ENCODE results near the gene RIOK3. TPM values are rescaled to one million over a fixed set of nuclear protein-coding genes. Genes with fewer than 3 reads are reported as not detected.
"Not testable (repeated sequence)": the region's sequence is repeated elsewhere in the genome, so short reads cannot be mapped to it uniquely, and the experiment has no call there.

RIOK3 gene
- total RNA-seq, 1 donor from 2014 or later, result 73.4 TPM

DNA sequence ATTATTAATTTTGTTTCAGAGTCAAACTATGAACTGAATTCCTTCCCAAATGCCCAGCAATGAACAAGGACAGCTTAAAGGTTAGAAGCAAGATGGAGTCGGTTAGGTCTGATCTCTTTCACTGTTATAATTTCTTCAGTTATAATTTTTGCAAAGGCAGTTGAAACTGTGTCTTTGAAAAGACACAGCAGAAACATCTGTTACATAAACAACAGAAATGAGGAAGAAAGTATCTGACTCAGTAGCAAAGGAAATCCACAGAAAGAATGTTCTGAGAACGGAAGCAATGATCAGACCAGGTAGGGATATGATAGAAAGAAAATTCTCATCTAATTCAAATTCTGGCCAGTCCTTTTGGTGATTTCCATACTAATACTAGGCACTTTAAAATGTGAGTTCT, 45.0 kb downstream of the RIOK3 start:
- DNase-seq (ENCODE audit: low spot score), result no peak

DNA sequence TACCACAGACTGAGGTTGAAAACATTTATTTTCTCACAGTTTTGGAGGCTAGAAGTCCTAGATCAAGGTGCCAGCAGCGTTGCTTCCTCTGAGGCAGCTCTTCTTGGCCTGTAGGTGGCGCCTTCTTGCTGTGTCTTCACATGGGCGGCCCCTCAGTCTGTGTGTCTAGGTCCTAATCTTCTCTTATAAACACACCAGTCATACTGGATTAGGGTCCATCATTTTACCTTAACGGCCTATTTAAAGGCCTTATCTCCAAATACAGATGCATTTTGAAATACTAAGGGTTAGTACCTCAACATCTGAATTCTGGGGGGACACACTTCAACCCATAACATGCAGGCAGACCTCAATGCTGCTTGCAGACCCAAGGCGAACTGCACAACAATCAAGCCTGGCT, 45.8 kb downstream of the RIOK3 start:
- peak; percentile 57 for DNase-seq (ENCODE audit: low spot score)

DNA sequence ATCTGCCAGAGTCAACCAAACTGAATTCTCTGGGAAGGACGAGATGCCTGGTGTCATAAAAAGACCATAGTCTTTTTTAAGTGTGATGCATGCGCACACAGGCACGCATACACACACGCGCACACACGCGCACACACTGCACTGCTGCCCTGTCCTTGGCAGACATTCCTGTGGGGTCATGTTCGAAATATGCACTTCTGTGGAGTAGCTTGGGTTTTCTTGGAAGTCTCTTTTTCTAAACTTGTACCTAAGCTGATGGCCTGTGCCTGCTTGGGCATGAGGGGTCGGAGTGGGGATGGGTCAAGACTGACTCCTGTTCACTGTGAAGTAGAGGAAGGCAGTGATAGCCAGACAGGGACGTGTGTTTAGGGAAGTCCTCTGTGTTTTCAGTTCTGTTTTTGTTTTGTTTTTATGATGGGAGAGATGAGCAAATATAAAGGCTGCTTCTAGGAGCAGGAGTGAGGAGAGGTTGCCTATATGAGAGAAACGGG, 46.2 kb downstream of the RIOK3 start:
- DNase-seq (ENCODE audit: low spot score), result no peak

DNA sequence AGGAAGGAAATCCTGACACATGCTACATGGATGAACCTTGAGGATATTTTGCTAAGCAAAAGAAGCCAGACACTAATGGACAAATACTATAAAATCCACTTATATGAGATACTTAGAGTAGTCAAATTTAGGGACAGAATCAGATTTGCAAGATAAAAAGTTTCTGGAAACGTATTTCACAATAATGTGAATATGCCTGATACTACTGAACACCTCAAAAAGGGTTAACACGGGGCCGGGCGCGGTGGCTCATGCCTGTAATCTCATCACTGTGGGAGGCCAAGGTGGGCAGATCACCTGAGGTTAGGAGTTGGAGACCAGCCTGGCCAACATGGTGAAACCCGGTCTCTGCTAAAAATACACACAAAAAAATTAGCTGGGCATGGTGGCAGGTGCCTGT, 48.5 kb downstream of the RIOK3 start:
- DNase-seq (ENCODE audit: low spot score), result no peak

DNA sequence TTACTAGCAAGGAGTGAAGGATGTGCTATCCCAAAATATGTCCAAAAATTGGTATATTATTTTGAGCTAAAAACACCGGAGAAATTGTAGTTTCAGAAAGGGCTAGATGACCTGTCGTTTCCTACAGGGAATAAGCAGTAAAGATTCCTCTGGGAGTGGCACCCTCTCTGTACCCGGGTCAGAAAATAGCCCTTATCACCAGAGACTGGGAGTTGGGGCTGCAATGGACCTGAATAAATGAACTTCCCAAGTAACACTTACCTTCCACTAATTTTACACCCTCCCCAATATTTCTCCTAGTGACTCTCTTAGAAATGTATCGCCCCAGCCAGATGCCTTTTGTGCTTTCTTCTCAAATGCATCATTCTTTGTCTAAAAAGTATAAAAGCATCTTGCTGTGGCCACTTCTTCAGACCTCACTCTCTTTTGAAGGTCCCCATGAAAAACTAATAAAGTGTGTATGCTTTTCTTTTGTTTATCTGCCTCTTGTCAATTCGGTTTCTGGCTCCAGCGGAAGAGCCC, 49.5 kb downstream of the RIOK3 start:
- no peak for DNase-seq (ENCODE audit: low spot score)

DNA sequence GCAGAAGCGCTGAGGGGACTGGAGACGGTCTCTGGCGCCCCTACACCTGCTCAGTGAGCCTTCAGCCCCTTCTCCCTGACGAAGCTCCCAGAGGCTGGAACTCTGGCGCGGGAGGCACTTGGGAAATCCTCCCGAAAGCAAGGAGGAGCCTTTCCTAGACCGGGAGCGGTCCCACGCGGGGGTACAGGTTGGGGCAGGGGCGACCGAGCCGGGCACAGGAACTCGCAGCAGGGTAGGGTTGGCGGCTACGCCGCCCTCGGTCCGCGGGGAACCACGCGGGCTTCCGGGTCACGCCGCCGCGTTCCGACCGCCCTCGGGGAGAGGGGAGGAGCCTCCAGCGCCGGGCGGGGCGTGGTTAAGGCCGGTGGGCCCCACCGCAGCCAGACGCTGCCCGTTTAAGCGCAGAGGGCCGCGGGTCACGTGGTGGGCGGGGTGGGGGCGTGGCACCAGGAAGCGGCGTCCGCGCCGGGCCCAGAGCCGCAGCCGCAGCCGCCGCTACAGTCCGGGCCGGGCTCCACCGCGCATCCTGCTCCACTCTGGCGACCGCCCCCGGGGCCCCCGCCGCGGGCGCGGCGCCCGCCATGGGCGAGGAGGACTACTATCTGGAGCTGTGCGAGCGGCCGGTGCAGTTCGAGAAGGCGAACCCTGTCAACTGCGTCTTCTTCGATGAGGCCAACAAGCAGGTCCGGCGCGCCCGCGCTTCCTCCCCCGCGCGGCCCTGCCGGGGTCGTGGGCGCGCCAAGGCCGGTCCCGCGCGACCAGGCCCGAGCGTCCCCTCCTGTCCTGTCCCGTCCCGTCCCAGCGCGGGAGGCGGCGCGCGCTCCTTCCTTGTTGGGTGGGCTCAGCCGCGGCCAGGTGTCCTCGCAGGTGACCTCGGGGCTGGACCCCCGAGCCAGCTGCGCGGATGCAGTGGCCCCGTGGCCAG, 50.2 kb downstream of the RIOK3 start, which contains the start of gene RMC1:
Gene RMC1, plus strand, starts transcription at position 474 of the 925 bp plus-strand sequence. Its CDS starts 108 bp downstream, at position 582.
- peak; percentile 98 for DNase-seq (ENCODE audit: low spot score)

DNA sequence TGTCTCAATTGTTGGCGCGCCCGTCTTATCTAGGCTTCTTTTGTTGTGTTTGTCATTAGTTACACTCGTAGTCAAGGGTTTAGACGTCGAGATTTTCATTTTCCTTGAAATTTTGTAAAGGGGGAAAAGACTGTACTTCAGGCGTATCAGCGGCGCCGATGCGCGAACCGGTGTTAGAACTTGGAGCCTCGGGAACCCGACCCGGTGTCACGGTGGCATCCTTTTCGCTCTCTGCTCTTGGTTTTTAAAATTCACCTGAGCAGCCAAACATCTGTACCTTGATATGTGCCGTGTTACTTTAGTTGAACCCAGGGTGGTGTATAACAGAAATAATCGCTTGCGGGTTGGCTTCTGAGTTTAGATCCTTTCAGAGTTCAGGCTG, 50.9 kb downstream of the RIOK3 start:
- no peak for DNase-seq (ENCODE audit: low spot score)

DNA sequence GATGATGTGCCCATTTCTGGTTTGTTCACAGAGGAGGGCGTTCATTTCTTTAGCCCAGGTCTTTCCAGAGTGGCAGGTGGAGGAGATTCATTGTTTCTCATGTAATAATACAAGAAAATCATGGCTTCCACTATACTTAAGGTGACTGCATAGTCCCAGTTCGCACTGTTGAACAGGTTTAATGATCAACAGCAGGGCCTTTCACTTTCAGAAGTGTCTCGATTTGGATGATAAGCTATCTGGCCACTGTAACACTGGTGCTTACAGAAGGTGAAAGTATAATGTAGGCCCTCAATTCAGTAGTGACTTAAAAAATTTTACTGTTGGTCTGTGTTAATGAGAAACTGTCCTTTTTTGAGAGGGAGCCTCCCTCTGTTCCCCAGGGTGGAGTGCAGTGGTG, 51.6 kb downstream of the RIOK3 start:
- no peak for DNase-seq (ENCODE audit: low spot score)

DNA sequence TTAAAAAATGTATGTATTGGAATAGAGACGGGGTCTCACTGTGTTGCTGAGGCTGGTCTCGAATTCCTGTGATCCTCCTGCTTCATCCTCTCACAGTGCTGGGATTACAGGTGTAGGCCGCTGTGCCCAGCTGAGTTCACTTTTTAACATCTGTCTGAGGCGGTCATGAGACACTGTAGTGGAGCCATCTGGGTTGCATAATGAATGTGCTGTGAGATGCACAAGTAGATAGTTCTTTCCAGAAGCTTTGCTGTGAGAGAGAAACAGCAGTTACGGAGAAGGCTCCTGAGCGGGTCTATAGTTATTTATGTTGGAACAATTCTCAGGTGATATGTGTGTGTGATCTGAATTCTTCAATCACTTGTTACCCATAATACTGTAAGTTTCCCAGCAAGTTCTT, 53.3 kb downstream of the RIOK3 start:
- no peak for DNase-seq (ENCODE audit: low spot score)

DNA sequence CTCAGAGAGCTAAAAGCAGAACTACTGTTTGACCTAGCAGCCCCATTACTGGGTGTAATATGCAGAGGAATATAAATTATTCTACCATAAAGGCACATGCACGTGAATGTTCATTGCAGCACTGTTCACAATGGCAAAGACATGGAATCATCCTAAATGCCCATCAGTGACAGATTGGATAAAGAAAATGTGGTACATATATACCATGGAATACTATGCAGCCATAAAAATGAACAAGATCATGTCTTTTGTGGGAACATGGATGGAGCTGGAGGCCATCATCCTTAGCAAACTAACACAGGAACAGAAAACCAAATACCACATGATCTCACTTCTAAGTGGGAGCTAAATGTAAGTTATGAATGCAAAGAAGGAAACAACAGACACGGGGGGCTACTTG, 57.8 kb downstream of the RIOK3 start:
- not testable (repeated sequence) for DNase-seq (ENCODE audit: low spot score)

DNA sequence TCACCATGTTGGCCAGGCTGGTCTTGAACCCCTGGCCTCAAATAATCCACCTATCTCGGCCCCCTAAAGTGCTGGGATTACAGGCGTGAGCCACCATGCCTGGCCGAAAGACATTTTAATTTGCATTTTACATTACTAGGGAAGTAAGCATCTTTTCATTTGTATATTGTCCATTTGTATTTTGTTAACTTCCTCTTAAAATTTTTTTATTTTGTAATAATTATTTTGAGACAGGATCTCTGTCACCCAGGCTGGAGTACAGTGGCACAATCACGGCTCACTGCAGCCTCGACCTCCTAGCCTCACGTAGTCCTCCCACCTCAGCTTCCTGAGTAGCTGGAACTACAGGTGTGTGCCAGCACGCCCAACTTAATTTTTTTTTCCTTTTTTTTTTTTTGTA, 59.1 kb downstream of the RIOK3 start:
- not testable (repeated sequence) for DNase-seq (ENCODE audit: low spot score)

DNA sequence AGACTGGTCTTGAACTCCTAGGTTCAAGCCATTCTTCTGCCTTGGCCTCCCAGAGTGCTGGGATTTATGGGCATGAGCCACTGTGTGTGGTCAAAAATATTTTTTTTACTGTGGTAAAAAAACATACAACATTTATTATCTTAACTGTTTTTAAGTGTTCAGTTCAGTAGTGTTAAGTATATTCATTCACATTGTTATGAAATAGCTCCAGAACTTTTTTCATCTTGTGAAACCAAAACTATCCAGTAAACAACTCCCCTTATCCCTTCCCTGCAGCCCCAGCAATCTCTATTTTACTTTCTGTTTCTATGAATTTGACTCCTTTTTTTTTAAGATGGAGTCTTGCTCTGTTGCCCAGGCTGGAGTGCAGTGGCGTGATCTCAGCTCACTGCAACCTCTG, 59.6 kb downstream of the RIOK3 start:
- DNase-seq (ENCODE audit: low spot score), result no peak

DNA sequence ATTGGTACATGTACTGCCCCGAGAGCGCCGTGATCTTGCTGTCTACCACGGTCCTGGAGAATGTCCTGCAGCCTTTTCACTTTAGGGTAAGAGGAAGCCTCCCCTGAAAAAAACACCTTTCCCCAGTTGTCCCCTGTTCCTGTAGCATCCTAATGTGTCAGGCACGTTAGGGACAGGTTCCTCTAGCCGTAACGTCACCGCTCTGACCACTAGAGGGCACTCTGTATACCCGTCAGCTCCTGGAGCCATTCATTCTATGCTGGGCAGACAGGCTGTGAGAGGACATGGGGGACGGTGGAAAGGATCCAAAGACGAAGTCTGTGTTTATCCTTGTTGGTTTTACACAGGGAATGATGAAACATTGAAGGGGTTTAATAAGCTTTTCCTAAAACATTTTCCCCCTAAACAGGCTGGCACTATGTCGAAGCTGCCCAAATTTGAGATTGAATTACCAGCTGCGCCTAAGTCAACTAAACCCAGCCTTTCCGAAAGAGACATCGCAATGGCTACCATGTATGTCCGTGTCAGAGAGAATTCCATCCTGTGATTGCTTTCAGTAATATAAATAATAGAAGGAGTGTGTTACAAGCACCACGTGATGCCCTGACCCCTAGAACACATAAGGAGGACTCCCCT, 62.9 kb downstream of the RIOK3 start:
- peak; percentile 82 for DNase-seq (ENCODE audit: low spot score)

DNA sequence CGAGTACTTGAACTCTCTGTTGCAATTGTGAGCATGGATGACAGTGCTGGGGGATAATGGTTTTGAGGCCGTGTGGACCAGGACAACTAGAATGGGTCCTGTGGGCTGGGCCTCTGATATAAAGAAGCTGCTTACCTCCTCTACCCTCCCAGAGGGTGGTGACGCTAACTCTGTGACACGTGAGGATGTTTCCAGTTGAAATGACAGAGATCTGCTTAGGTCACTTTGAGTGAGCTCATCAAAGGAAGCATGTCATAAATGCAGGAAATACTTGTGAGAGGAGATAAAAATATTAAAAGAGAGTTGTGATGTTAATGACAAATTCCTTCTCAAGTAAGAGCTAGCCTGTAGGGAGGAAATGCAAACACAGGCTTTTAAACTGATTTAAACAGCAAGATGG, 66.6 kb downstream of the RIOK3 start:
- DNase-seq (ENCODE audit: low spot score), result no peak

DNA sequence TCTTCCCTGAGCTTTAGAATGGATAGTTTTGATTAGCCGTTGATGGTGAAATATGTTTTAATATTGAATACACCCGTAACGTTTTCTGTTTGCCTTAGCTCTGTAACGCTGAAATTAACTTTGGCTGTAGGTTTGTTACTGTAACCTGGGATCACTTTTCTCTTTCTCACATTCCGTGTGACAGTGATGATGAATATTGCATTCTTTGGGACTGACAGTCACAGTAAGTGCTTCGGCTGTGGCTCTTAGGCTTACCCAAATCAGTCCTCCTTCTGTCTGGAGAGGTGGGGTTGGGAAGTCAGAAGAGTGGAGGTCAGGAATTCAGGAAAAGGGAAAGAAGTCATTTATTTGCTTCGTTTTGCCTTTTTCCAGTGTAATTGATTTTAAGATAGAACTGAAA, 68.2 kb downstream of the RIOK3 start:
- DNase-seq (ENCODE audit: low spot score), result no peak

DNA sequence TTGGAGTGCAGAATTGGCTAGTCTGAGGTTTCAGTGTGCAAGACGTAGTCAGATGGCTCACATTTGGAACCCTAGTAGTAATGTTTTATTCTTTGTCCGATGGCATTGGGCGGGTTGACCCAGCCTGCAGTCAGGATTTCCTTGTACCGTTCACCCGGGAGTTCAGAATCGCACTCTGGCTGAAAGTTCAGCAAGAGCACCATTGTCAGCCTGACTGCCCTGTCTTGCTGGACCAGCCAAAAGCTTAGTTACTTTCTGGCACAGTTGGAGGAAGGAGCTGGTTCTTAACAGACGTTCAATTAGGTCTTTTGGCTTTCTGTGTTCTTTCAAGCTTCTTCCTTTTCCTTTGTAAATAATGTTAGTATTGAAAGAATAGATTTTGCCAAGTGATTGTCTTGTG, 68.8 kb downstream of the RIOK3 start:
- no peak for DNase-seq (ENCODE audit: low spot score)

DNA sequence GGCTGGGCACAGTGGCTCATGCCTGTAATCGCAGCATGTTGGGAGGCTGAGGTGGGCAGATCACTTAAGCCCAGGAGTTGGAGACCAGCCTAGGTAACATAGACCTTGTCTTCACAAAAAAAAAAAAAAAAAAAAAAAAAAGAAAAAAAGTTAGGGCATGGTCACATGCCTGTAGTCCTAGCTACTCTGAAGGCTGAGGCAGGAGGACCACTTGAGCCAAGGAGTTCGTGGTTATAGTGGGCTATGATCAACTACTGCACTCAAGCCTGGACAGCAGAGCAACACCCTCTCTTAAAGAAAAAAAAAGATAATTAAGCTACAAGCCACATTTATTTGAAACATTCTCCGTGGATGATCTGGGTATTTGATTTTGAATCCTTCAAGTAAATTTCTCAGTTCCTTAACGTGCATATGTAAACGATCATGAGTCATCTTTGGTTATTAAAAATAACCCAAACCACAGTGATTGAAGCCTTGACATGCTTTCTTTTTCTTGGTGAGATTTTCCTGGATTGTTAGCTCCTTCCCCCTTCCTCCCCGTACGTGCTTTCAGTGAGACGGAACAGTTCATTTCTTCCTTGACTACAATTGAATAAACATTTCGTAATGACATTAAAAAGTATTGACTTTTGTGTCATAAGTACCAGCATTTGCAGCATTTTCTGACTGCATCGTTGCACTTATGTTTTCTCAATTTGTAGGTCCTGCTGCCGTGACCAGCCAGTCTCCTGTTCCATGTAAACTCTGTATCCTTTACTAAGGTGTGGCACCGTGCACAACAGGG, 70.5 kb downstream of the RIOK3 start:
- DNase-seq (ENCODE audit: low spot score), result no peak

DNA sequence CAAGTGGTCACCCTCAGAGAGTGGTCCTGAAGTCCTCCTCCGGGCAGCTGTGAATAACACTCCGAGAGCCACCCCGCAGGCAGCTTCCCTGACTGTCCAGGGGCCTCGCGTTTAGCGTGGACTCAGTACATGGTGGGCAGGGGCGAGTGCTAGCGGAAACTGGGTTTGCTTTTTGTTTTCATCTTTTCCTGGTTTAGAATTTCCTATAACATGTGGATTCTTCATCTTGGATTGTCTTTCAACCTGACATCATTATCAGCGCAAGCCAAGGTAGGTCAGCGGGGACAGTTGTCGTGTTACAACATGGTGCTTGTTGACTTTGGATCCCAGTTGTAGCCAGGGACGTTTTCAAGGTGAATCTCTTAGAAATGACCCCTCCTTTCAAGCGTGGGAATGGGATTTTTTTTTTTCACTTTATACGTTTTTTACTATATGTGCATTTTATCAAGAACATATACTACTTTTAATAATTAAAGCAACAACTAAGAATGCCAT, 71.2 kb downstream of the RIOK3 start:
- DNase-seq (ENCODE audit: low spot score), result no peak

DNA sequence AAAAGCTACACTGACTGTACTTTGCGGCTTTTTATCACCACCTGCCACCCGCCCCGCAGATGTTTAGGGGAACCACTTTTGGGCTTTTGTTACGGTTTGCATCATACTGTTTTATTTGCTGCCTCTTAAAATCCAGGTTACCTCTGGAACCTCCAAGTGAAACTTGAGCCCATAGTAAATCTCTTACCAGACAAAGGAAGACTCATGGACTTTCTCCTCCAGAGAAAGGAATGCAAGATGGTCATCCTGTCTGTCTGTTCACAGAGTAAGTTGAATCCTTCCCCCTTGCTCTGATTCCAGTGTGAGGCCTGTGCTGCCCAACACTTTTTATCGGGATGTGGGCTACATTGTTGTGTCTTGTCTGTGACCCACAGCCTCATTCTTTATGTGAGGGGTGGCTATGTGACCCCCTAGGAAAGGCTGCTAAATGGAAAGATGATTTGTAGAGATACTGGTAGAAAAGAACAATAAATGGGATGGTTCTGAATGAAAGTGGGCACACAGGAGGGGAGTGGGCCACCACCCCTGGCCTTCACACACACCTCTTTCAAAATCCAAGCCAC, 73.5 kb downstream of the RIOK3 start:
- no peak for DNase-seq (ENCODE audit: low spot score)

DNA sequence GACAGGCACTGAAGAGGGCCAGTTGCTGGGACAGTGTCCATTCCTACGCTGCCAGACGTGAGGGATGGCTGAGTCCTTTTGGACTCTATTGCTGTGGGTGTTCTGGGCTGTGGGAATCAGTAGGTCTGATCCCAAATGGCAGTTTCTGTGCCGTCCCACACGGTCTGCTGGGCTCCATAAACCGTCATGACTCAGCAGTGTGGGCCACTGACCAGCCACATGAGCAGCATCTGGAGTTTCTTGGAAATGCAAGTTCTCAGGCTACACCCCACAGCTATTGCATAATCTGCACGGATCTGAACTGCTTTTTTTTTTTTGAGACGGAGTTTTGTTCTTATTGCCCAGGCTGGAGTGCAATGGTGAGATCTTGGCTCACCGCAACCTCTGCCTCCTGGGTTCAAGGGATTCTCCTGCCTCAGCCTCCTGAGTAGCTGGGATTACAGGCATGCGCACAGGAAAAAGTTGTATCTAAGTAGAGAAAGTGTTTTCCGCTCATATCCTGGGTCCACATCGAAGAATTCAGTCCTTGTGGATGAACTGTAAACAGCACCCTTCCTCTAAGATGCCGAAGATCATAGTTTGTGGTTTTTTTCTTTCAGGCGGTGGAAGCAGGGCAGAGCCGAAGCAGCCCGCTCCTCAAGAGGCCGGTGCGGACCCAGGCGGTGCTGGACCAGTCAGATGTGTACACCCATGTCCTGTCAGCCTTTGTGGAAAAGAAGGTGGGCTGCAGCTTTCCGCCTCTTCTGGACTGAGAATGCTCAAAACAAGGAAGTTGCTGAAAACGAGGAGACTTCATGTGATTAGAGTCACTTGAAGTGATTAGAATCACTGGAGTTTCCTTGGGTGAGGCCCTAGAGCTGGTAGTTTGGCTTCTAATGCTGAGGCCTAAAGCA, 75.7 kb downstream of the RIOK3 start:
- no peak for DNase-seq (ENCODE audit: low spot score)

All from ureter (tissue), 1 donor.